Measurements from ENCODE around the gene SYNJ2.

- TF ChIP-seq CTCF (IDR thresholded peaks at IDR 0.05; ENCODE audit: low read depth, low read length) (no peak), POLR2A (IDR thresholded peaks at IDR 0.05; ENCODE audit: extremely low read depth, insufficient read length) (no peak), MAX (IDR thresholded peaks at IDR 0.05; ENCODE audit: low read depth, low read length) (no peak), MYC (IDR thresholded peaks at IDR 0.05; ENCODE audit: low read depth, low read length) (no peak)
Measured at GRCh38 chr6:158142789-158143188, 161.1 kb downstream of the SYNJ2 start.

Data from NB4 (cell line).